Midbrain (tissue), 1 donor: ENCODE results near the gene NRP1.
"Not testable (repeated sequence)": the region's sequence is repeated elsewhere in the genome, so short reads cannot be mapped to it uniquely, and the experiment has no call there.

Source experiments
- DNase-seq: peaks from one replicate; lab custom pipeline; 2025; lab: John Stamatoyannopoulos, UW

The NRP1 gene

DNA sequence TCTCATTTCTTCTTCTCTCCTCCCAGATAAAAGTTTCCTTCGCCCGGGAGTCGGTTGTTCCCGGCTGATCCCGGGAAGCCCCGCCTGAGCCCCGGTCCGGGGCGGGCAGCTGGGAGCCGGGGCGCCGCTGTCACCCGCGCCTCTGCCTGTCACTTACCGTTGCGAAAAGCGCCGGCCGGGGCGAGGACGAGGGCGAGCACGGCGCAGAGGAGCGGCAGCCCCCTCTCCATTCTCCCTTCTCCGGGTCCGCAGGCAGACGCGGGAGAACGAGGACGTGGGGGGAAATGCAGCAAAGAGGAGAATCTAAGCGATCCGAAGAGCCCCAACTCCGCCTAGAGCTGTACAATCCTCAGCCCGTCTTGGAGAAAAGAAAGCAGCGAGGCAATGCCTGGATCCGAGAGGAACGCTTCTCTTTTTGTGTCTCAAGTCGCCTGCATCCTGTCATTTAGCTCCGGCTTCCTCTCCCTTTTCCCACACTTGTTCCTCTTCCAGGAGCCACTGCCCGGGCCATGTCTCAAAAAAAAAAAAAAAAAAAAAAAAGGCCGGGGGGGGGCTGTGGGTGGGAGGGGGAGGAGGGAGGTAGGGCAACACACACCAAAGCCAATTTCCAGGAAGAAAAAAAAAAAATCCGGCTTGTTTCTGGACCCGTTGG is at the start of gene NRP1:
TSS of gene NRP1 (minus strand) at position 515 of the 652 bp plus-strand sequence. CDS start at position 230, 285 bp downstream.
- DNase-seq: no peak

GRCh38 chr10:33384201-33384600 is 49.7 kb upstream of the NRP1 start:
- DNase-seq: not testable (repeated sequence)

DNA sequence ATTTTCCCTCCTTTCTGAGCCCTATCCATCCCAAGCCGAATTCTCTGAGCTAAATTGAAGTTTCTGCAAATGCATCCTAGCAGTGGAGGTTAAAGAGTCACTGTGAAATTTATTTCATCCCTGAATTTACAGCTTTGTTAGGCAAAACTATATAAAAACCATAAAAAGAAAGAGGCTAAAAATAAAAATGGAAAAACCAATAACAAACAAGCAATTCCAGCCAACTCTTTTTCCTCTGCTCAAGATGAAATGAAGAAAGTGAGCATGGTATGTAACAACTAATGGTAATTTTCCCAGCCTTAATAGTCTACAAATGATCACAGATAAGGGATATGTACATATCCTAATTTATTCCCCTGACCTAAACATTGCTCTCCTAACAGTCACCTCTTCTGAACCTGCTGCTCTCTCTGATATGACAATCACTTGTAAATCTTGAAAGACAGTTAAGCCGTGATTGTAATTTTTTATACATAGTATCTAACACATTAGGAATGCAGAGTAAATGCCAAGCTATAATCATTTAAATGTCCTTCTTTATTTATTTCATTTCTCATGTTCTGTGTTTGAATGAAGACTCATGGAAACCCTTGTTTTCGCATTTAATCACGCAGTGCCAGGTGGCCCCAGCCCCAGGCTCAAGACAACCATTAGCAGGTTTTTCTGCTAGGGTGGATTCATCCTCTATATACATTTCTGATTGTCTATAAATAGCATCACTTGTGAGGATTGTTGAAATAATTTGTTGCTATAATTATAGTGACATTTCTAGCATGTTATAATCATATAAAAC is 48.6 kb upstream of the NRP1 start:
- no peak for DNase-seq

- no peak for DNase-seq
Measured at GRCh38 chr10:33382216-33382600, 47.7 kb upstream of the NRP1 start.

DNA sequence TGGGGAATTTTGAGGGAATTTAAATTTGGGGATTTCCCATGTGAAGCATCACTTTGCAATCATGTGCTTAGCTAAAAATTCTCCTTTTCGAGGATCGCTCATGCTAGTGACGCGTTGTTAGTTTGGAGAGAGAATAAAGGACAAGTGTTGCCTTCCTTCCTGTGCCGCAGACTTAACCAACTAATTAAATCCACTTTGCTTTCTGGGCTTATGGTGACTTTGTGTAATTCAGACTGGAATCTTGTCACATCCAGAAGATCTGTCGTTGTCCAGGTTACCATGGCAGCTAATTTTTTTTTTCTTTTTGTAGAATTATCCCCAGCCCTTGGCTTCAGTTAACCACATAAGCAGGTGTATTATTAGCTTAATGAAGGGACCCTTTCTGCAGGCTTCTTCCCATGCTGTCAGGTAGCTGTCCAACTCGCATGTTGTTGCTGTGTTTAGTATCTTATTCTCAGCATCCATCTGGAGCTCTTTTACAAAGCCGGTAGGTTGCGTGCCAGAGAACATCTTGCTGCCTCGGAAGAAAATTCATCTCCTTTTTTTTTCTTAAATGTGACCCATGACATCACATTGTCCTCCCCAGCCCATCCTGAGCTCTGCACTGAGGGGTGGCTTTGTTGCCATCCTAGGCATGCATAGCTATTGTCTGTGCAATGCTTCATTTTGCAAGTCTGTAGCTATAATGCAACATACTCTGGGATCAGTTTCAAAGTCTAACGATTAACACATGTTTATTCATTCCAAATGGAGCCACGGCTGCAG is 47.2 kb upstream of the NRP1 start:
- DNase-seq: no peak

DNA sequence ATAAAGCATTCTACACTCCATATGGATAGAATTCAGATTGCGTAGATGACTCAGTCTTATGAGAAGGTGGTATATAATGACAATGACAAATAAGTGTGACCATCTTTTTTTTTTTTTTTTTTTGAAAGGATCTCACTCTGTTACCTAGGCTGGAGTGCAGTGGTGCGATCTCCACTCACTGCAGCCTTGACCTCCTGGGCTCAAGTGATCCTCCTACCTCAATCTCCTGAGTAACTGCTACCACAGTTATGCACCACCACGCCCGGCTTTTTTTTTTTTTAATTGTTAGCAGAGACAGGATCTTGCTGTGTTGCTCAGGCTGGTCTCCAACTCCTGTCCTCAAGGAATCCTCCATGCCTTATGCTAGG is 43.2 kb upstream of the NRP1 start:
- no peak for DNase-seq

- no peak for DNase-seq
Measured at GRCh38 chr10:33376976-33377657, 42.6 kb upstream of the NRP1 start.

GRCh38 chr10:33376476-33376875 is 42.0 kb upstream of the NRP1 start:
- DNase-seq: no peak

GRCh38 chr10:33373263-33373662 is 38.8 kb upstream of the NRP1 start:
- no peak for DNase-seq

DNA sequence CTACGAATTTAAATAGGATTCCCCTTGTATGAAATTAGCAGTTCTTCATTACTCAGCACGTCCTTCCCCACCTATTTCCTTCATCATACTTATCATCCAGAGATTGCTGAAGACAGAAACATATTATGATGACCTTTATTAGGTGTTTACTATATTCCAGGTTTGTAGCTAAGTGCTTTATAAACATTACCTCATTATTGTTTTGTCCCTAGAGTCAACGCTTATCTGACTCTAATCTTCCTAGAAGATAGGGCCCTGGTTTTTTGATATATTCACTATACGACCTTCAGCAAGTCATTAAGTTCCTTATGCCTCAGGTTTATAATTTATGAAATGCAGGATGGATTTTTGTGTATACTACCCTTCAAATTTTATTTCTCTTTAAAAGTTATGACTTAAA is 36.8 kb upstream of the NRP1 start:
- no peak for DNase-seq

- no peak for DNase-seq
Measured at GRCh38 chr10:33370434-33370930, 36.0 kb upstream of the NRP1 start.

GRCh38 chr10:33368086-33368485 is 33.6 kb upstream of the NRP1 start:
- DNase-seq: no peak

DNA sequence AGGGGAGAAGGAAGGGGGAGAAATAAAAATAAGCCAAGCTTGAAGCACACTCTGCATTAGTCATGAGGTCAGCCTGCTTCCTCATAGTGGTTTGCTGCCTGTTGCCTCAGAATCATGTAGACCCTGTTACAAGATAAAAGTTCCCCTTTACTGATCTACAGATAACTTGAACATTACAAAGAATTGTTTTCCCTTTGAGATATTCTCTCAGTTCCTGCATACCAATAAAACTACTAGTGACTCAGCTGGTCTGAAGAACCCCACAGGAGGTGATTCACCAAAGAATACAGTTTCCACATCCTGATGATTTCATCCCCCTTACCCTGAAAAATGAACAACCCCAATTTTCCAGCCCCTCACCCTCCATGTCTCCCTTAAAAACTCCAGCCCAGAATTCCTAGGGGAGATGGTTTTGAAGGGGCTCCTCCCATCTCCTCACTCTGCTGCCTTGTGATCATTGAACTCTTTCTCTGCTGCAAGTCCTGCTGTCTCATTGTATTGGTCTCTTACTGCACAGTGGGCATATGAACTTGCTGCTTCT is 31.5 kb upstream of the NRP1 start:
- DNase-seq: no peak

DNA sequence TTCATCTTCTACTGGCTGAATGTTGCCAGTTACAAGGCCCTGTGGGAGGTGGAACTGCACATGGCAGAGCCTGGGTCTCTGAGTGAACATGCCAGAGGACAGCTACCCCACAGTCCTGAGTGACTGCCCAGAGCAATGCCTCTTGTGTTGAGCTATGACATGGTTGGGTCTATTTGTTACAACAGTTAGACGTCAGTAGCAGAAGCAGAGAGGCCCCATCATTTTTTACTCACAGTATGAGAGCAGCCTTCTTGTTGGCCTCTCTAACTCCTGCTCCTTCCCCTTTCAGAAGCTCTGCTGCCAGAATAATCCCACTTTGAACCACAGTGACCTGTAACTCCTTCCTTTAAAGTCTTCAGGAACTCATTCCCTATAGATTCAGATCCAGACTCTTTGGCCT is 30.8 kb upstream of the NRP1 start:
- DNase-seq: no peak

DNA sequence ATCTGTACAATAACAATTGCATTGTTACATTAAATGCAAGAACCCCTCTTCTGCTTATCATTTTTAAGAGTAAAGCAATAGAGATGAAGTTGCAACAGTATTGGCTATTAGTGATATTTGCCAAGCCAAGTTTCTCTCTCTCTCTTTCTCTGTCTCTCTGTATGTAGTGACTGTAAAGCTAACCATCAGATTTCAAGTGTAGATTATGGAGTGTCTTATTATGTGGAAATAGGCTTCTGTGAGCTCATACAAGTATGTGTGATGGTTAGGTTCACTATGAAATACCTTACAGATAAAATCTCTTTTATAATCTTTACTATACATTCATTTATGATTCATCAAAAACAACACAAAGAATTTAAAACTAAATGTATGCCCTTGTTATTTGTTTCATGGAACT is 28.6 kb upstream of the NRP1 start:
- DNase-seq: no peak

DNA sequence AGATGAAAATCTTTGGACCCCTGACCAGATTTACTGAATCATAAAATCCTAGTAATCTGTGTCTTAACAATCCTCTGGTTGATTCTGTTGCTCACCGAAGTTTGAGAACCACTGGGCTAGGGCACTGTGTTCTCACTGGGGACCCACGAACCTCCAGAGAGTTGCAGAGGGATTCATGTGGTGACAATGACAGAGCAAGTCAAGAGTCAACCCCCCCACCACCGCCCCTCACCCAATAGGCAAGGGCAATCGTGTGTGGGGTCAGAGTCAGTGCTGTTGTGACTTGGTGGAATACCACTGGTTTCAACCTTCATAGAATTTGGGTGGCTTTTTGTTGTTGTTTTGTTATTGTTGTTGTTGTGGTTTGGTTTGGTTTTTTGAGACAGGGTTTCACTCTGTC is 23.5 kb upstream of the NRP1 start:
- no peak for DNase-seq

DNA sequence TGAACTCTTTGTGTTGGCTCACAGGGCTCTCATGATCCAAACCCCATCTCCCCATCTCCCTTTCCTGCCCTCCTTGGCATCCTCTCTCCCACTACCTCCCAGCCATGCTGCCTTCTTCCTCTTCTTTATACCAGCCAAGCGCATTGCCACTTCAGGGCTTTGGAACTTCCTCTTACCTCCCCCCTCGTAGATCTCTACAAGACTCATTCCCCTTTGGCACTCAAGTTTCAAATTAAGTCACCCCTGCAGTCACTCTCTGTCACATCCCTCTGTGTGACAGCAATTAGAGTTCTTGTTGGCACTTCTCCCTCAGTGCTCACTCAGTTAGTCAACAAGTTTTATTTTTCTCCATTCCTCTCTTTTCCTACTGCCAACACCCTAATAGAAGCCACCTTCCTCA is 20.8 kb upstream of the NRP1 start:
- peak; percentile 29 for DNase-seq

GRCh38 chr10:33353853-33354252 is 19.4 kb upstream of the NRP1 start:
- no peak for DNase-seq

GRCh38 chr10:33353334-33353733 is 18.9 kb upstream of the NRP1 start:
- DNase-seq: peak; percentile 23

DNA sequence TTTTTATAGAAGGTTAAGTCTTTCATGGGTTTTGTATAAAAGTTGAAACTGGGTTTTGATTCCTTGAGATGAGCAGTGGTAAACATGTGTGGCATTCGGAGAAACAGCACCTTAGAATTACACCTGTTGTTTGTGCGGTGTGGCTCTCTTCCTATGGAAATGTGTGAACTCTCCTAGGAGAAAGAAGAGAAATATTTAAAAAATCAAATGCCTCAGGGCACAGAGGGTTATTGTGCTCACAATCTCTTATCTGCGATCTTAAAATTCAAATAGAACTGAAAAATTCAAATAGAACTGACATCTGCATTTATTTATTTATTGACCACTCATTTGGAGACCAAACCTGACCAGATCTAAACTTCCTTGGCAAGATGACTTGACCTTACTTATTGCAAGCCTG is 18.1 kb upstream of the NRP1 start:
- DNase-seq: no peak

DNA sequence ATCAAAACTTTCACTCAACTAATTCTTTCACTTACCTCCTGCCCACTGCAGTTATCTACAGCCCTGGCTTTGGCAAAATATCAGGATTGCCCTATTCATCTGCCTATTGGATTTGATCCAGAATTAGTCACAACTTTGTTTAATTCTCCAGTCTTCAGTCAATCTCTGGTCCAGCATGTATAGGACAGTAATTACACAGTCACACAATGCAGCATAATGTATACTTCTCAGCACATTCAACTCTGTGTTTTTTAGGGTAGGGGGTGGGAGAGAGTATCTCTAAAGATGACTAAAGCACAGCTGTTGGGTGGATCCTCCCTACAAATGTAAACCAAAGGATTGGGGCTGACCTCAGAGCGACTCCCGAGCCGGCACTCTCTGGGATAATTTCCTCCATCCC is 17.7 kb upstream of the NRP1 start:
- no peak for DNase-seq

GRCh38 chr10:33350041-33350440 is 15.6 kb upstream of the NRP1 start:
- no peak for DNase-seq
